GM10266 (cell line): ENCODE results near the gene NELL1.

ENCODE experiments used
- DNase-seq: peaks from one replicate; pipeline ENCODE4 v3.0.0; 2012; ENCODE audit errors: extremely low spot score
- CTCF ChIP-seq: IDR thresholded peaks from 2 replicates; pipeline ENCODE4 v1.5.1; 2012; ENCODE audit warnings: mild to moderate bottlenecking, low read depth; ENCODE audit not compliant: control insufficient read depth, insufficient read depth; ENCODE audit errors: missing control alignments

The NELL1 gene

GRCh38 chr11:21446939-21447590 is 777.7 kb downstream of the NELL1 start:
- TF ChIP-seq CTCF: no peak
- DNase-seq: no peak

- no peak for TF ChIP-seq CTCF
- DNase-seq: no peak
Observed at GRCh38 chr11:21447871-21448270, 778.5 kb downstream of the NELL1 start.

GRCh38 chr11:21456186-21456585 is 786.8 kb downstream of the NELL1 start:
- no peak for DNase-seq
- TF ChIP-seq CTCF: no peak

- no peak for TF ChIP-seq CTCF
- DNase-seq: no peak
Observed at GRCh38 chr11:21460082-21460481, 790.7 kb downstream of the NELL1 start.

- DNase-seq: no peak
Observed at GRCh38 chr11:21461701-21462100, 792.3 kb downstream of the NELL1 start.

GRCh38 chr11:21464601-21465193 is 795.3 kb downstream of the NELL1 start:
- no peak for DNase-seq
- TF ChIP-seq CTCF: no peak

More at GRCh38 chr11:21461701-21462100, 792.3 kb downstream of the NELL1 start:
- TF ChIP-seq CTCF: no peak

GRCh38 chr11:21465203-21465602 is 795.8 kb downstream of the NELL1 start:
- DNase-seq: no peak
- no peak for TF ChIP-seq CTCF
